Head of caudate nucleus (tissue), 42 donors: Measurements from ENCODE around the gene RUBCNL.
A peak's percentile ranks its signal among the peaks of the same experiment; 100 is the strongest.

Source experiments
- DNase-seq, 42 donors: peaks; one replicate each; pipeline versions ENCODE4 v3.0.0 to v3.0.0-alpha.2; 2020 to 2021; ENCODE audit warnings: mixed read lengths in 7 of 42
- intact Hi-C: fragments of 100-400 bp; cut with DNase I; formaldehyde crosslinking; loops from one replicate; pipeline ENCODE4 v1.15.0; 2022

Gene RUBCNL

GRCh38 chr13:46345866-46346265 is 41.2 kb downstream of the RUBCNL start:
- intact Hi-C loops: no loop called here

GRCh38 chr13:46345398-46345797 is 41.7 kb downstream of the RUBCNL start:
- no peak for DNase-seq
- intact Hi-C loops: no loop called here

More at GRCh38 chr13:46345866-46346265, 41.2 kb downstream of the RUBCNL start:
- DNase-seq: no peak

- DNase-seq: no peak
- intact Hi-C loops: no loop called here
Observed at GRCh38 chr13:46343279-46343994, 43.6 kb downstream of the RUBCNL start.

GRCh38 chr13:46342538-46342937 is 44.5 kb downstream of the RUBCNL start:
- intact Hi-C loops: no loop called here
- no peak for DNase-seq

DNA sequence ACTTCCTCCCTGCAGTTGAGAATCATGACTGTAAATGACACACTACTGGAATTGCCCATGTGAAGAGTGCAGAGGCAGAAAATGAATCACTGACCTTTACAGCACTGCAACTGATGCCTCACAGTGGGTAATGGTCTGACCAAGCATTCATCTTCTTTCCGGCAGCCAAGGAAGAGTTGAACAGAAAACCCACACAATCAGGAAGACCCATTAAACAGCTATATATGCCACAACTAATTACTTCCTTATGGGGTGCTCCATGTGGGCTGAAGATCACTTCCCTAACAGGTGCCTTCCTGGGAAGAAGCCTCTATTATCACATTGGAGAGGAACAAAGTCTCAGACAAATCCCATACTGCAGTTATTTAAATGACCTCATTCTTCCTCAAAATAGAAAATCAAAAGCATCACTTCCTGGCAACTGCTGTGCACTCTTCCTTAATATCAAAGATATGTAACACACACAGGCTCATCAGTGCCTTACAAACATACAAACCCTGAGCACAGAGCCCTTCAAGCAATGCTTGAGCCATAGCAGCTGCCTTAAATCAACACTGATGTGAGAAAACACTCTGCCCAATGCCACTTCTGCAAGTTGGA is 45.8 kb downstream of the RUBCNL start:
- DNase-seq: no peak
- intact Hi-C loops: no loop called here

GRCh38 chr13:46340631-46341111 is 46.4 kb downstream of the RUBCNL start:
- intact Hi-C loops: no loop called here
- no peak for DNase-seq

DNA sequence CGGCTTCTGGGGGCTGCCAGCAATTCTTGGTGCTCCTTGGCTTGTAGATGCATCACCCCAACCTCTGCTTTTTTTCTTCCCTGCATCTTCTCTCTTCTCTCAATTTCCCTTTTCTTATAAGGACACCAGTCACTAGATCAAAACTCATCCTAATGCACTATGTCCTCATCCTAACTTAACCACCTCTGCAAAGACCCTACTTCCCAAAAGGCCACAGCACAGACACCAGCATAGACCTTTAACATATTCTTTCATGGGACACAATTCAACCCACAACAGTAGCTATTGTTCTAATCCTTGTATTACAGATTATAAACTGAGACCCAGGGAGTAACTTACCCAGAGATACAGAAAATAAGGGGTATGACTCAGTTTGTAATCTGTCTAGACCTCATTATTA is 47.0 kb downstream of the RUBCNL start:
- no peak for DNase-seq
- intact Hi-C loops: no loop called here

- intact Hi-C loops: no loop called here
- peak in 15 of 42 donors; percentile 14 to 61 (median 33) for DNase-seq
Observed at GRCh38 chr13:46339035-46339666, 47.9 kb downstream of the RUBCNL start.

DNA sequence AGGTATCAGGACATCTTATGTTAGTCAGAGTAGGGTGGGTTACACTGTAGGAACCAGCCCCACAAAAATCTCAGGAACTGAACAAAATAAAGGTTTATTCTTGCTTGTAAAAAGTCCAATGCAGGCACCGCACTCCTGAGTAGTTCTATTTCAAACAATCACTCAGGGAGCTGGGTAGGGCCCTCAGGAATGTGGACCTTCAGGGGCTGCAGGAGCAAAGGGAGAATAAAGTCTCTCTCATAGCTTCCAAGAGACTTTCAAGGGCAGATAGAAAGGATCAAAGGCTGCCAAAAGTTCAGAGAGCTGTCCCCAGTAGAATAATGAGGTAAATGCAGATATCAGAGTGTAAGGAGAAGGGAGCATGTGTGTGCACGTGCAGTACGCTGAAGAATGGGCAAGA is 49.4 kb downstream of the RUBCNL start:
- no peak for DNase-seq
- intact Hi-C loops: no loop called here

DNA sequence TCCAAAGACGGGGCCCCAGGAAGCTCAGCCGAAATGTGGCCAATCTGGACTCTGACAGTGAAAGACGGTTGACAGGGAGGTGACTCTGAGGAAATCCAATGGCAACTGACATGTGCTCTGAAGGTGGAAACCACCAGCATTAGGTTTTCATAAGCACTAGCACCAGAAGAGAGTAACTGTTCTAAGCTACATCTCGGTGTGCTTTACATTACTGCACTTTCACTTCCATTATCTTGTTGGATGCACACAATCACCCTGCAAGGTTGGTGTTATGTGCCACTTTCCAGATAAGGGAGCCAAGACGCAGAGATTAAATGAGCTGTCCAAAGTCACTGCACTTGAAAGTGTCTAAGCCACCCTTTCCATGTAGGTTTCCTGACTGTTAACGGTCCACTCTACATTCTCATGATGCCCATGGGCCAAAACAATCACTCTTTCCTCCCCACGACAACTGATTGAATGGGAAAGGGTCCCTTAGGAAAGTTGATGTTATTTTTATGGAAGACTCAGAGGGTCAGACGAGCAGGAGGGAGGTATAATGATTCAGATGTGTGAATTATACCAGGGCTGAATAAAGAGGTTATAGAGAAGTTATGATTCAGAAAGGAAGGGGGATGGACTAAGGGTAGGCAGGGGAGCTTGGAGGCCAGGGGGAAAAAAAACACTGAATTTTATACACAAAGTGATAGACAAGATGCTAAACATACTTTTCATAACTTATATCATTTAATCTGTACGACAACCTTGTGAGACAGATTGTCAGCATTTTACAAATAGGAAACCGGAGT is 52.8 kb downstream of the RUBCNL start:
- peak in 1 of 42 donors; percentile 10 for DNase-seq
- intact Hi-C loops: no loop called here

DNA sequence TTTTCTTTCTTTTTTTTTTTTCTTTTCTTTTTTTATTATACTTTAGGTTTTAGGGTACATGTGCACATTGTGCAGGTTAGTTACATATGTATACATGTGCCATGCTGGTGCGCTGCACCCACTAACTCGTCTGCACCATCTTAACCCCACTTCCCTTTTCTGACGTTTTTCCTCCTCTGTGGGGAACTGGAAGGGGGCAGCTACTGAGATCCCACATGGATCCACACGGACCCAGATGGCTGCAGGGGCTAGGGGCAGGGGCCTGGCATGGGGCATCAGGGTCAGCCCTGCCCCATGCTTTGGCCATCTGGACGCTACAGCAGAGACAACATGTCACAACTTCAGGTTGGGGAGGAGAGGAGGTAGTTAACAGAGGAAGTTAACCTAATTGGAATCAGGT is 54.3 kb downstream of the RUBCNL start:
- peak in 1 of 42 donors; percentile 27 for DNase-seq
- intact Hi-C loops: no loop called here

GRCh38 chr13:46329624-46330023 is 57.4 kb downstream of the RUBCNL start:
- intact Hi-C loops: no loop called here
- DNase-seq: no peak

DNA sequence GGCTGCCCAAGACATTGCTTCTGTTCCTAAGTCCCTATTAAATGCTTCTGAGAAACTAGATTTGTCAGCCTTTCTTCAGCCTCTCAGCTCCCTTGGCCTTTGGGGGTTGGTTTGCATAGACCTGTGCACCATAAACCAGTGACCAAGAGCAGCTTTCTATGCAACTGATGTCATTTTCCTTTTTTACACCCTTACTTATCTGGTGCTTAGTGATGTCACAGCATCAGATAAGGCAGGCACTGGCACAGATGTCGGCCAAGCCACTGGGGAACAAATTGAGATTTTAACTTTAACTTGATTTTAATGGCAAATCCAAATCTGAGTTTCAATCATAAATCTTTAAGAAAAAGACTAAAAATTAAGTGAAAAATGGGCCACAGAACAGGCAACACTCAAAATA is 59.8 kb downstream of the RUBCNL start:
- no peak for DNase-seq
- intact Hi-C loops: no loop called here

DNA sequence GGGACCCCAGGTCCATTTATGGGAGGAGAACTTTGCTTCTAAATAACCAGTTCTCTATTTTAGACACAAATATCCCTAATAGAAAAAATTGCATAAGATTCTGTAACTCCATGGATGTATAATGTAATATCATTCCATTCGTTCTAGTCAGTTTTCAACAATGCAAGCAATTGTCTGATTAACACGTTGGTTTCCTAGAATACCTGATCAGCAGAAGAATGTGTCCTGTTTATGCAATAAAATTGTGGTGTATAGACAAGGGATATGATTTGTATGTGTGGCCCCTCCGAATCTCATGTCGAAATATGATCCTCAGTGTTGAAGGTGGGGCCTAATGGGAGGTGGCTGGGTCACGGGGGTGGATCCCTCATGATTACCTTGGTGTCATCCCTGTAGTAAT is 62.1 kb downstream of the RUBCNL start:
- intact Hi-C loops: no loop called here
- no peak for DNase-seq

DNA sequence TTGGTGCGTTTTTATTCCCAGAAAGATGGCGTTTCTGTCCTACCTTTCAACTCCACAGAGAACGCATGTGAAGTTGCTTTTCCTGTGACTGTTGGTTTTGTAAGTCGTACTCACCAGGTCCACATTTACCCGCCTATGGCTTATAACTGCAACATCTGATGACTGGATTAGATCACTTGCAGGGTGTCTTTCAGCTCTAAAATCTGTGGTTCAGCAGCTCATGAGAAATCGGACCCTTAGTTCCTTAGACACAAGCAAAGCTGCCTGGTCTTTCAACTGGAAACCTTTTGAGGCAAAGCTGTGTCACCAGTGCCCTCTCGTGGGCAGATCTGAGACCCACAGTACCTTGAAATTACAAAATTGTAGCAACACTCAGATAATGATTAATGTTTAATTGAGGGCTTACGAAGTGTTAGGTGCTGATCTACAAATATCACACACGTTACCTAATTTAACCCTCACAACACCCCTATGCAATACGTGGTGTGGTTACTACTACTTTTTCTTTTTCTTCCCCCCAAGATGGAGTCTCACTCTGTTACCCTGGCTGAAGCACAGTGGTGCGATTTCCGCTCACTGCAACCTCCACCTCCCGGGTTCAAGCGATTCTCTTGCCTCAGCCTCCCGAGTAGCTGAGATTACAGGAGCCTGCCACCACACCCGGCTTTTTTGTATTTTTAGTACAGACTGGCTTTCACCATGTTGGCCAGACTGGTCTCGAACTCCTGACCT is 65.4 kb downstream of the RUBCNL start:
- DNase-seq: peak; percentile 19 to 84 (median 62)
- intact Hi-C loops: no loop called here

- DNase-seq: no peak
- intact Hi-C loops: no loop called here
Observed at GRCh38 chr13:46320821-46321220, 66.2 kb downstream of the RUBCNL start.

- DNase-seq: no peak
- intact Hi-C loops: no loop called here
Observed at GRCh38 chr13:46320406-46320805, 66.6 kb downstream of the RUBCNL start.

DNA sequence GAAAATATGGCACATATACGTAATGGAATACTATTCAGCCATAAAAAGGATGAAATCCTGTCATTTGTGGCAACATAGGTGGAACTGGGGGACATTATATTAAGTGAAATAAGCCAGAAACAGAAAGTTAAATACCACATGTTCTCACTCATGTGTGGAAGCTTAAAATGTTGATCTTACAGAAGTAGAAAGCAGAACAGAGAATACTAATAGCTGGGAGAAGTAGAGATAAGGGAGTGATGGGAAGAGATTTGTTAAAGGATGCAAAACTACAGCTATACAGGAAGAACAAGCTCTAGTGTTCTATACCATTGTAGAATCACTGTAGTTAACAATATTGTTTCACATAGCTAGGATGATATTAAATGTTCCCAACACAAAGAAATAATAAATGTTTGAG is 68.1 kb downstream of the RUBCNL start:
- intact Hi-C loops: no loop called here

DNA sequence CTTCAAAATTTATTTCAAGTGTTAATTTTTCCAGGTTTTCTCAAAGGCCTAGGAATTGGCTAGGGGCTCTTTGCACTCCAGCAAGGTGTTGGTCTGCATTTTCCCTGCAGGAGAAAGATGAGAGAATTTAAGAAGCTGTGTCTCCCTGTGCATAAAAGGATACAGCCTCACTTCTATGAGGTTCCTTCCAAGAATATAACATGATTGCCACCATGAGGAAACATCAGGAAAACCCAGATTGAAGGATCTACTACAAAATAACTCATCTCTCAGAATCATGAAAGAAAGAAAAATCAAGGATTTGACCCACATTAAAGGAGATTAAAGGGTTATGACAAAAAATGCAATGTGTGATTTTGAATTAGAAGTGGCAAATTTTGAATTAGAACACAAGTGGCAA is 69.9 kb downstream of the RUBCNL start:
- intact Hi-C loops: no loop called here
- no peak for DNase-seq

More for the DNA sequence above, 68.1 kb downstream of the RUBCNL start:
- no peak for DNase-seq
